Loucy (cell line): ENCODE data around the gene NFKBIZ.
A peak's percentile ranks its signal among the peaks of the same experiment; 100 is the strongest.

Experiments used
- H2AFZ ChIP-seq: fragments of 200-600 bp; sonication (generic); 2 replicates; pipeline ENCODE4 v1.6.0; 2016; ENCODE audit warnings: antibody characterized with exemption, mild to moderate bottlenecking, low read length, moderate library complexity
- H3F3A ChIP-seq: fragments of 200-600 bp; 2 replicates; pipeline ENCODE4 v1.6.0; 2016; ENCODE audit warnings: antibody characterized with exemption, low read depth, mild to moderate bottlenecking
- H3K27me3 ChIP-seq: fragments of 200-600 bp; sonication (generic); 2 replicates; pipeline ENCODE4 v1.6.1; 2014; ENCODE audit warnings: low read length, mild to moderate bottlenecking; ENCODE audit not compliant: insufficient read depth, poor library complexity, severe bottlenecking
- H3K36me3 ChIP-seq: fragments of 200-600 bp; sonication (generic); 2 replicates; pipeline ENCODE4 v1.6.1; 2016; ENCODE audit warnings: low read length; ENCODE audit not compliant: insufficient read depth
- H3K4me1 ChIP-seq: fragments of 200-600 bp; sonication (generic); 2 replicates; pipeline ENCODE4 v1.5.1; 2014; ENCODE audit warnings: low read length, mild to moderate bottlenecking; ENCODE audit not compliant: insufficient read depth, poor library complexity, severe bottlenecking
- H3K4me2 ChIP-seq: fragments of 200-600 bp; sonication (generic); 2 replicates; pipeline ENCODE4 v1.6.0; 2014; ENCODE audit warnings: antibody characterized with exemption, low read length, low read depth, mild to moderate bottlenecking; ENCODE audit not compliant: poor library complexity, severe bottlenecking
- H3K4me3 ChIP-seq: fragments of 200-600 bp; sonication (generic); 2 replicates; pipeline ENCODE4 v1.5.1; 2014; ENCODE audit warnings: low read length, mild to moderate bottlenecking, mixed read lengths; ENCODE audit not compliant: poor library complexity, severe bottlenecking
- H3K79me2 ChIP-seq: fragments of 200-600 bp; sonication (generic); 2 replicates; pipeline ENCODE4 v1.6.1; 2014; ENCODE audit warnings: low read length; ENCODE audit not compliant: insufficient read depth
- H3K9ac ChIP-seq: fragments of 200-600 bp; sonication (generic); 2 replicates; pipeline ENCODE4 v1.6.0; 2014; ENCODE audit warnings: mild to moderate bottlenecking, low read depth, low read length, moderate library complexity; ENCODE audit not compliant: poor library complexity, severe bottlenecking
- H3K9me2 ChIP-seq: fragments of 200-600 bp; sonication (generic); replicated peaks from 2 replicates; pipeline ENCODE4 v1.6.1; 2016; ENCODE audit warnings: low read depth, low read length, mixed read lengths
- H3K9me3 ChIP-seq: fragments of 200-600 bp; sonication (generic); 2 replicates; pipeline ENCODE4 v1.6.1; 2014; ENCODE audit warnings: mild to moderate bottlenecking, antibody characterized with exemption, low read length, low read depth; ENCODE audit not compliant: insufficient read depth
- H4K20me1 ChIP-seq: fragments of 200-600 bp; sonication (generic); 2 replicates; pipeline ENCODE4 v1.6.0; 2014; ENCODE audit warnings: antibody characterized with exemption, low read length, mild to moderate bottlenecking; ENCODE audit not compliant: insufficient read depth, poor library complexity, severe bottlenecking
- CTCF ChIP-seq: fragments of 200-600 bp; sonication (generic); conservative IDR thresholded peaks from 2 replicates; pipeline ENCODE4 v1.5.1; 2014; ENCODE audit warnings: mild to moderate bottlenecking, antibody characterized with exemption, low read length
- EZH2phosphoT487 ChIP-seq: fragments of 200-600 bp; IDR thresholded peaks from 2 replicates; pipeline ENCODE4 v1.6.1; 2018; ENCODE audit warnings: antibody characterized with exemption, mild to moderate bottlenecking, moderate library complexity, borderline replicate concordance

NFKBIZ gene

GRCh38 chr3:101836160-101836559 lies 13.2 kb upstream of the NFKBIZ start:
- H3K4me2 ChIP-seq = peak overlapping the region; percentile 48
- no peaks in the 10 kb centered on the region for H3K27me3 ChIP-seq
- H3K9me3 ChIP-seq = no peaks in the 10 kb centered on the region
- H4K20me1 ChIP-seq = no peaks in the 10 kb centered on the region
- H3K79me2 ChIP-seq = peaks cover 81% of the 10 kb centered on the region
- TF ChIP-seq EZH2phosphoT487 (no peak), CTCF (no peak)
- H3K4me1 ChIP-seq = peaks cover 77% of the 10 kb centered on the region
- peak overlapping the region; percentile 9 for H3K9ac ChIP-seq
- H3K36me3 ChIP-seq = no peaks in the 10 kb centered on the region
- H3K9me2 ChIP-seq = no peaks in the 10 kb centered on the region
- H3K4me3 ChIP-seq = peak overlapping the region; percentile 15
- H3F3A ChIP-seq = no peaks in the 10 kb centered on the region
- no peak overlapping the region for H2AFZ ChIP-seq

- Histone ChIP-seq H4K20me1 (no peaks in the 10 kb centered on the region), H3K9me3 (no peaks in the 10 kb centered on the region), H3K9me2 (no peaks in the 10 kb centered on the region), H3K4me3 (peak overlapping the region; percentile 14), H3K27me3 (no peaks in the 10 kb centered on the region), H3K9ac (peak overlapping the region; percentile 12), H3K4me1 (peaks cover 76% of the 10 kb centered on the region), H3K79me2 (peaks cover 80% of the 10 kb centered on the region; the same call in 1 of the 2 replicates), H3F3A (no peaks in the 10 kb centered on the region), H2AFZ (no peak overlapping the region), H3K4me2 (peak overlapping the region; percentile 48), H3K36me3 (no peaks in the 10 kb centered on the region)
- TF ChIP-seq CTCF (no peak), EZH2phosphoT487 (no peak)
Observed at GRCh38 chr3:101836652-101837598, 12.4 kb upstream of the NFKBIZ start.

- TF ChIP-seq CTCF (no peak), EZH2phosphoT487 (no peak)
- peaks cover 77% of the 10 kb centered on the region; the same call in 1 of the 2 replicates for H3K79me2 ChIP-seq
Observed at GRCh38 chr3:101838691-101839090, 10.6 kb upstream of the NFKBIZ start.

More at GRCh38 chr3:101838691-101839090, 10.6 kb upstream of the NFKBIZ start:
- Histone ChIP-seq H3K4me1 (peaks cover 67% of the 10 kb centered on the region), H3K4me3 (no peak overlapping the region), H3F3A (no peaks in the 10 kb centered on the region), H3K27me3 (no peaks in the 10 kb centered on the region), H4K20me1 (no peaks in the 10 kb centered on the region), H3K4me2 (peak overlapping the region; percentile 48), H3K9me3 (no peaks in the 10 kb centered on the region), H2AFZ (no peak overlapping the region), H3K9me2 (no peaks in the 10 kb centered on the region), H3K36me3 (no peaks in the 10 kb centered on the region), H3K9ac (no peak overlapping the region)
